HG03460 (cell line): ENCODE results near the gene NOP10.
"Not testable (repeated sequence)": the region's sequence is repeated elsewhere in the genome, so short reads cannot be mapped to it uniquely, and the experiment has no call there.

Source experiments
- ATAC-seq: cut with Tn5 transposase; IDR thresholded peaks from one replicate; pipeline ENCODE4 v1.9.1; 2021; ENCODE audit not compliant: unreplicated experiment

The NOP10 gene

GRCh38 chr15:34359416-34359815 is 16.5 kb upstream of the NOP10 start:
- ATAC-seq: no peak

- ATAC-seq: no peak
Observed at GRCh38 chr15:34358948-34359347, 16.0 kb upstream of the NOP10 start.

GRCh38 chr15:34358367-34358766 is 15.4 kb upstream of the NOP10 start:
- ATAC-seq: no peak

- ATAC-seq: no peak
Observed at GRCh38 chr15:34357653-34358052, 14.7 kb upstream of the NOP10 start.

- ATAC-seq: no peak
Observed at GRCh38 chr15:34355241-34355640, 12.3 kb upstream of the NOP10 start.

GRCh38 chr15:34354286-34354685 is 11.3 kb upstream of the NOP10 start:
- ATAC-seq: no peak

DNA sequence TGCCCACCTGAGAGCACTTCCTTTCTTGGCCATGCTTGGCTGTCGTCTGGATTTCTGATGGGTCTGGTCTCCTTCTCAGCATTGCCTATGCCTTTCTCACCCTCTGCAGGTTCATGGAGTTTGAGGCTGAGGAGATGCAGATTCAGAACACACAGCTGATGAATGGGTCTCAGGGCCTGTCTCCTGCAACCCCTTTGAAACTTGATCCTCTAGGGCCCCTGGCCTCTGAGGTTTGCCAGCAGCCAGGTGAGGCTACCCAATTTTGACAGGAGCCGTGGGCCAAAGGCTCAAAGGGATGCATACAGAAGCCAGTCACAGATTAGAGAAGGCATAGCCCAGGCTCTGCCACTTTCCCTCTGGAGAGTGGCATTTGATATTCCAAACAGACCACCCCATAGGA is 10.7 kb upstream of the NOP10 start:
- ATAC-seq: no peak

DNA sequence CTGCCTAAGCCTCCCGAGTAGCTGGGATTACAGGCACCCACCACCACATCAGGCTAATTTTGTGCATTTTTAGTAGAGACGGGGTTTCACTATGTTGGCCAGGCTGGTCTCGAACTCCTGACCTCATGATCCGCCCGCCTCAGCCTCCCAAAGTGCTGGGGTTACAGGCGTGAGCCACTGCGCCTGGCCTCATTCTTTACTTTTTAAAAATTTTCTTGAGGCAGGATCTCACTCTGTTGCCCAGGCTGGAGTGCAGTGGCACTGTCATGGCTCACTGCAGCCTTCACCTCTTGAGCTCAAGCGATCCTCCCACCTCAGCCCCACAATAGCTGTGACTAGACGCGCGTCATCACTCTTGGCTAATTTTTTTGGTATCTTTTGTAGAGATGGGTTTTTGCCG is 10.1 kb upstream of the NOP10 start:
- ATAC-seq: not testable (repeated sequence)

- no peak for ATAC-seq
Observed at GRCh38 chr15:34349769-34350168, 6.8 kb upstream of the NOP10 start.

- no peak for ATAC-seq
Observed at GRCh38 chr15:34348735-34349300, 5.9 kb upstream of the NOP10 start.

GRCh38 chr15:34347951-34348638 is 5.2 kb upstream of the NOP10 start:
- ATAC-seq: no peak

DNA sequence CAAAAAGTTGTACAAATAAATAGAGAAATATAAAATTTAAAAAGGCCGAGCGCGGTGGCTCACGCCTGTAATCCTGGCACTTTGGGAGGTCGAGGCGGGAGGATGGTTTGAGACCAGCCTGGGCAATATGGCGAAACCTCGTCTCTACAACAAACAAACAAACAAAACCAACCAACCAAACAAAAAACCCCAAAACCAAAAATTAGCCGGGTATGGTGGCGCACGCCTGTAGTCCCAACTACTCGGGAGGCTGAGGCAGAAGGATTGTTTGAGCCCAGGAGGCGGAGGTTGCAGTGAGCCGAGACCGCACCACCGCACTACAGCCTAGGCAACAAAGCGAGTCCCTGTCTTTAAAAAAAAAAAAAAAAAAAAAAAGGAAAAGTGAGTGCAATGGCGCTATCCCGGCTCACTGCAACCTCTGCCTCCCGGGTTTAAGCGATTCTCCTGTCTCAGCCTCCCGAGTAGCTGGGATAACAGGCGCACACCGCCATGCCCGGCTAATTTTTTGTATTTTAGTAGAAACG is 661 bp downstream of the NOP10 start:
- not testable (repeated sequence) for ATAC-seq

DNA sequence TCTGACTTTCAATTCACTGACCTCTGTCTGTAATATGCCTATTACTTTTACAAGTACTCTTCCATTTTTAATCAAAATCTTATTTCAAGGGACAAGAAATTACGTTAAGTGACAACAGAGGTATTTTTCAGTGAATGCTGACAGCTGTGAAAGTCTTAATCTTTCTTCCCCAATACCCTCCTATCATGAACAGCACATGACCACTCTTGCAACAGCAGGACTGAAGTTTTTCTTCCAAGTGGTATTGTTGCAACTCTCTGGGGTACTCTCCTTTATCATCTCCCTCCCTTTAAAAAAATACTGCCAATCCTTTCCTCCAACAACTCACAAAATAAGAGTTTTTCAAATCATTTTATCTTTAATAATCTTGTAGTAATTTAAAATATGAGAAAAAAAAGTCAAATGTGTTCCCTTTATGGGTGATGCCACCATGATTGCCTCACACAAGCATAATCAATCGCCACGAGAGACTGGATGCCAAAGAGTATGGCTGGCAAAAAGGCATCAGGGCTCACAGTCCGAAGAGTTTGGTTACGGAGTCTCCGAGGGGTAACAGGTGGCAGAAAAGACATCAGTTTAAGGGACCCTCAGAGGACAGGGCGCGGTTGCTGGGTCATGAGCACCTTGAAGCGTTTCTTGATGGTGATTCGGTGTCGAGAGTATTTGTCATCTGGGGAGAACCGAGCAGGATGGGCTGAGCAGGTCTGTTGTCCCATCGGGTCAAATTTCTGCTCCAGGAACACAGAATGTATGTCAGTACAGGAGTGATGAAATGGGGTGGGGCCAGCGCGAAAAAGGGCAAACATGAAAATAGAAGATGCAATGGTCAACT is 1.3 kb downstream of the NOP10 start:
- ATAC-seq: no peak

DNA sequence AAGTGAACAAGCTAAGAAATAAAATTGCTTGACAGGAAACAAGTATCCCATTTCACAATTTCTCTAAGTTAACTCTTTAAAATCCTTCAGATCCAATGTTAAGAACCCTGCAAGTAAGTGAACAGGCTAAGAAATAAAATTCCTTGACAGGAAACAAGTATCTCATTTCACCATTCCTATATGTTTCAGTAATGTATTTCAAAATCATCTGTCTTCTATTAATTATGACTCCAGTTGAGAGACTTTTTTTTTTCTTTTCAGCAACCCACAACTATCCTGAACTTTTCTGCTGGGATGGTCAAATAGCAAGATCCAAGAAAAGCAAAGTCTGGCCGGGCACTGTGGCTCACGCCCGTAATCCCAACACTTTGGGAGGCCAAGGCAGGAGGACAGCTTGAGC is 3.0 kb downstream of the NOP10 start:
- no peak for ATAC-seq

GRCh38 chr15:34338347-34338746 is 4.6 kb downstream of the NOP10 start:
- no peak for ATAC-seq

- peak; percentile 64 for ATAC-seq
Observed at GRCh38 chr15:34337557-34338306, 5.2 kb downstream of the NOP10 start, which contains the start of gene SLC12A6. TSS of gene SLC12A6 (minus strand) at chr15:34337781. CDS start at chr15:34336680, 1,101 bp downstream.

- ATAC-seq: peak; percentile 11
Observed at GRCh38 chr15:34336991-34337556, 5.9 kb downstream of the NOP10 start.

DNA sequence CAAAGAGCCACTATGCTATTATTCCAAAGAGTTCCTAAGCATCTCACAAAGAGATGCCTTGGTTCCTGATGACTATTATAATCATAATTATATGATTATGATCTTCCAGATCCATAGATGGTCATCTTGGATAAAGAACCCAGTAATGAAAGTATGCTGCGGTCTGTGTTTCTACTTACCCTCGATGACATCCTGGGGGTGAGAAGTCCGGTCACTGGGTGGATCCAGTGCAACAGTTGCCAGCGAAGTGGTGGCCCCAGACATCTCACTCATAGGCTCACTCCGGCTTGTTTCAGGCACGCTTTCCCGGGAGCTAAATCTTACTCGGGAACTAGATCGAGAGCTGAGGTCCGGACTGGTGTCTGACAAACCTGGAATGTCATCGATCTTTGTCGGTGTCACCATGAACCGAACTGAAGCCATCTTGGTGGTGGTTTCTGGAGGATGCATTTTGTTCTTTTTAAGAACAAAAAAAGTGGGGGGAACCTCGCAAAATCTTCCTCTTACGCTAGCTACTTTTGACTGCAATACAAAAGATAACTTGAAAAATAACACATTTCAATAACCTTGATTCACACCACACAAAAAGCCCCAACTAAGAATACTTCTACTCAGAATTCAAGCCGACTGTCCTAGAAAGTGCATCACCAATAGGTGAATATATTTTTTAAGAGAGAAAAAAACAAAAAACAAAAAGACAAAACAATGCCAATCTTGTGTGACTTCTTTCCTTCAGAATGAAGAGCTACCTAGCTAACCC is 6.5 kb downstream of the NOP10 start:
- no peak for ATAC-seq

DNA sequence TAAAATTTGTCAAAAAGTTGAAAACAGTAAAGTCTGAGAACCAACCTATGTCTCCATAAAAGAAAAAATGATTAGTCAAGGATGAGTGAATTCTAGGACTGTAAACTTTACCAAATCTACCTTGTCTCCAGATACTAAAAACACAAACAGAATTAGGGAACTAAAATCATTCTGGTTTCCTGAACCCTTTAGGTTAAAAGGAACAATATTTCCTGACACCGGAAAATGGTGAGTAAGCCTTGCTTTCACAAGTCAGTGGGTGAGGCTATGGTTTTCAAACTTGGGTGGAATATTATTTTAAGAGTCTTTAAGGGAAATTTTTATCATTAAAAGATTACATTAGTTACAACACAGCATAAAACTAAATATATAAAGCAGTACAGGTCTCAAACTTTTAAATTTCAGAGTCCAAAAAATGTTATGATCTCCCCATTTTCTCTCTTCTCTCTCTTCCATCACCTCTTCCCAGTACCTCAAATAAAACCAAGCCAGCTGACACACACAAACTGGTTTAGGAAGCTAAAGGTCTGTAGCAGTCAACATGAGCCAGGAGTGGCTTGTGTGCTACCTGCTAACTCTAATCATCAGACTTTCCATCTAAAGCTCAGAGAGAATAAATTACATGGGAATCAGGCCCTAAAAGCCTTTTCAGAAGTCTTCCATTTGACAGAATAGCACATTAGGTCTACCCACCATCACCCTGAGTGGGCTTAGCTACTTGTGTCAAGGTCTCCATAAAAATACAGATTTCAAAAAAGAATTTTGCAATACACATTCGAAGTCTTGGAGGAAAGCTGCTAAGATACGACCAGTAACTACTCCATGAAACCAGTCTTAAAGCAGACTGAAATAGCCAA is 7.5 kb downstream of the NOP10 start:
- ATAC-seq: no peak
